Measurements from ENCODE around the gene FAM174B. TPM values are rescaled to one million over a fixed set of nuclear protein-coding genes. Genes with fewer than 3 reads are reported as not detected.

Gene FAM174B
- total and polyA plus RNA-seq, 10 of the 15 experiments (the other 5 are each of a cell fraction or from before 2014, with no cell fraction given): 0.71 to 15.9 (median 4.2) TPM

DNA sequence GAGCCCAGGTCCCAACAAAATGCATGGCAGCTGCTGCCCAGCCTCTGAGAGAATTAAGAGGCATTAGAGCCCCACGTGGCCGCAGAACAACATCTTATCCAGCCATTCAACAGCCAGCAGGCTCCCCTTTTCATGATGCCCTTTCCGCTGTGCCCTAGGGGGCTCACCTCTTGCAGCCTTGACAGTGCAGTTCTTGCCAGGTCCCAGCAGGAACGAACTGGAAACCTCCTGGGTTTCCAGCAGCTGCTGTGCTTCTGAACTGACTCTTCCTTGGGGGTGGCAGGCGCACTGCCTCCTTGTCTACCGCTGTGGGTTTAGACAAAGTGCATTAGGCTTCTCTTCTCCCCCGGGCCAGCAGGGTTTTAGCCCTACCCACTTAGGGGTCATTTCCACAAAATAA, 85.2 kb downstream of the FAM174B start (continued):
- TF ChIP-seq, protein P1, sequence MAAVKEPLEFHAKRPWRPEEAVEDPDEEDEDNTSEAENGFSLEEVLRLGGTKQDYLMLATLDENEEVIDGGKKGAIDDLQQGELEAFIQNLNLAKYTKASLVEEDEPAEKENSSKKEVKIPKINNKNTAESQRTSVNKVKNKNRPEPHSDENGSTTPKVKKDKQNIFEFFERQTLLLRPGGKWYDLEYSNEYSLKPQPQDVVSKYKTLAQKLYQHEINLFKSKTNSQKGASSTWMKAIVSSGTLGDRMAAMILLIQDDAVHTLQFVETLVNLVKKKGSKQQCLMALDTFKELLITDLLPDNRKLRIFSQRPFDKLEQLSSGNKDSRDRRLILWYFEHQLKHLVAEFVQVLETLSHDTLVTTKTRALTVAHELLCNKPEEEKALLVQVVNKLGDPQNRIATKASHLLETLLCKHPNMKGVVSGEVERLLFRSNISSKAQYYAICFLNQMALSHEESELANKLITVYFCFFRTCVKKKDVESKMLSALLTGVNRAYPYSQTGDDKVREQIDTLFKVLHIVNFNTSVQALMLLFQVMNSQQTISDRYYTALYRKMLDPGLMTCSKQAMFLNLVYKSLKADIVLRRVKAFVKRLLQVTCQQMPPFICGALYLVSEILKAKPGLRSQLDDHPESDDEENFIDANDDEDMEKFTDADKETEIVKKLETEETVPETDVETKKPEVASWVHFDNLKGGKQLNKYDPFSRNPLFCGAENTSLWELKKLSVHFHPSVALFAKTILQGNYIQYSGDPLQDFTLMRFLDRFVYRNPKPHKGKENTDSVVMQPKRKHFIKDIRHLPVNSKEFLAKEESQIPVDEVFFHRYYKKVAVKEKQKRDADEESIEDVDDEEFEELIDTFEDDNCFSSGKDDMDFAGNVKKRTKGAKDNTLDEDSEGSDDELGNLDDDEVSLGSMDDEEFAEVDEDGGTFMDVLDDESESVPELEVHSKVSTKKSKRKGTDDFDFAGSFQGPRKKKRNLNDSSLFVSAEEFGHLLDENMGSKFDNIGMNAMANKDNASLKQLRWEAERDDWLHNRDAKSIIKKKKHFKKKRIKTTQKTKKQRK (IDR thresholded peaks at IDR 0.05; ENCODE audit: low read depth, low read length): no peak
- no peak for TF ChIP-seq DPF2 (IDR thresholded peaks at IDR 0.05)
- TF ChIP-seq, protein P2, sequence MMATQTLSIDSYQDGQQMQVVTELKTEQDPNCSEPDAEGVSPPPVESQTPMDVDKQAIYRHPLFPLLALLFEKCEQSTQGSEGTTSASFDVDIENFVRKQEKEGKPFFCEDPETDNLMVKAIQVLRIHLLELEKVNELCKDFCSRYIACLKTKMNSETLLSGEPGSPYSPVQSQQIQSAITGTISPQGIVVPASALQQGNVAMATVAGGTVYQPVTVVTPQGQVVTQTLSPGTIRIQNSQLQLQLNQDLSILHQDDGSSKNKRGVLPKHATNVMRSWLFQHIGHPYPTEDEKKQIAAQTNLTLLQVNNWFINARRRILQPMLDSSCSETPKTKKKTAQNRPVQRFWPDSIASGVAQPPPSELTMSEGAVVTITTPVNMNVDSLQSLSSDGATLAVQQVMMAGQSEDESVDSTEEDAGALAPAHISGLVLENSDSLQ (IDR thresholded peaks at IDR 0.05): no peak
- TF ChIP-seq, protein P3, sequence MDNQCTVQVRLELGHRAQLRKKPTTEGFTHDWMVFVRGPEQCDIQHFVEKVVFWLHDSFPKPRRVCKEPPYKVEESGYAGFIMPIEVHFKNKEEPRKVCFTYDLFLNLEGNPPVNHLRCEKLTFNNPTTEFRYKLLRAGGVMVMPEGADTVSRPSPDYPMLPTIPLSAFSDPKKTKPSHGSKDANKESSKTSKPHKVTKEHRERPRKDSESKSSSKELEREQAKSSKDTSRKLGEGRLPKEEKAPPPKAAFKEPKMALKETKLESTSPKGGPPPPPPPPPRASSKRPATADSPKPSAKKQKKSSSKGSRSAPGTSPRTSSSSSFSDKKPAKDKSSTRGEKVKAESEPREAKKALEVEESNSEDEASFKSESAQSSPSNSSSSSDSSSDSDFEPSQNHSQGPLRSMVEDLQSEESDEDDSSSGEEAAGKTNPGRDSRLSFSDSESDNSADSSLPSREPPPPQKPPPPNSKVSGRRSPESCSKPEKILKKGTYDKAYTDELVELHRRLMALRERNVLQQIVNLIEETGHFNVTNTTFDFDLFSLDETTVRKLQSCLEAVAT (IDR thresholded peaks at IDR 0.05): no peak

DNA sequence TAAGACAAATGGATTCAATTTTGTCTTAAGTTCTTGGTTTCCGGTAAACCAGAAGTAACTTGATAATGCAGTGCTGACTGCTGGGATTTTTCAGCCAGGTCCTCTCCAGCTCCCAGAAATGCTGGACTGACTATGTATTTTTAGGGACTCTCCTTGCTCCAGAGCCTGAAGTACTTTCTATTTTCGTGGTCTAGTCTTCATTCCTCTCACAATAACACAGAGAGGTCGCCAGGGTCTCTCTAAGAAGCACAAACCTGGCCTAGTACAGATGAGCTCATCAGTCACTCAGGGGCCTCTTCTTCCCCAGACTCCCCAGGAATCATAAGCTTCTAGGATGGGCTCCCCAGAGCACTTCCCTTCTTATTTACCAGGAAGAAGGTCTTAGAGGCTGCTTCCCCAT, 85.8 kb downstream of the FAM174B start:
- no peak for FAIRE-seq
- POLR2A ChIA-PET: no interaction called here
- RAD21 ChIA-PET (ENCODE audit: unreplicated experiment): no interaction called here
- TF ChIP-seq RUNX3 (IDR thresholded peaks at IDR 0.05; ENCODE audit: low read length) (no peak), HDAC2 (IDR thresholded peaks at IDR 0.05) (no peak), LARP7 (IDR thresholded peaks at IDR 0.05) (no peak), BMI1 (IDR thresholded peaks at IDR 0.05; ENCODE audit: borderline replicate concordance) (no peak), CREB1 (IDR thresholded peaks at IDR 0.05; ENCODE audit: low read depth) (no peak), NFYA (IDR thresholded peaks at IDR 0.05; ENCODE audit: borderline replicate concordance, low read depth, low read length) (no peak), STAT1 (conservative IDR thresholded peaks at IDR 0.05) (no peak), SIN3A (IDR thresholded peaks at IDR 0.05; ENCODE audit: low read depth, low read length) (no peak)
- TF ChIP-seq, protein P2 (IDR thresholded peaks at IDR 0.05): no peak
- TF ChIP-seq, protein P4, sequence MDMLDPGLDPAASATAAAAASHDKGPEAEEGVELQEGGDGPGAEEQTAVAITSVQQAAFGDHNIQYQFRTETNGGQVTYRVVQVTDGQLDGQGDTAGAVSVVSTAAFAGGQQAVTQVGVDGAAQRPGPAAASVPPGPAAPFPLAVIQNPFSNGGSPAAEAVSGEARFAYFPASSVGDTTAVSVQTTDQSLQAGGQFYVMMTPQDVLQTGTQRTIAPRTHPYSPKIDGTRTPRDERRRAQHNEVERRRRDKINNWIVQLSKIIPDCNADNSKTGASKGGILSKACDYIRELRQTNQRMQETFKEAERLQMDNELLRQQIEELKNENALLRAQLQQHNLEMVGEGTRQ (IDR thresholded peaks at IDR 0.05; ENCODE audit: borderline replicate concordance, low read depth, low read length): no peak
- TF ChIP-seq, protein P3 (IDR thresholded peaks at IDR 0.05): no peak

More for the DNA sequence above, 85.8 kb downstream of the FAM174B start:
- no peaks in the 10 kb centered on the region; the same call in 2 of the 3 replicates for H3K9me3 ChIP-seq (replicated peaks; ENCODE audit: control insufficient read depth, insufficient read depth, low read length)
- H3K27me3 ChIP-seq (replicated peaks in 1 of 2; ENCODE audit: control insufficient read depth in 2 of 2, insufficient read depth in 2 of 2, low read length in 1 of 2): peaks cover 0 to 5% of the 10 kb centered on the region in 2 experiments; a peak in 2 of 4 replicates
- H3K36me3 ChIP-seq (ENCODE audit: control insufficient read depth in 2 of 2, insufficient read depth in 2 of 2, low read length in 1 of 2): no peaks in the 10 kb centered on the region
- no peak overlapping the region for H3K4me2 ChIP-seq (ENCODE audit: control insufficient read depth, insufficient read depth)
- H3K4me3 ChIP-seq: no peak overlapping the region
- SMC1A ChIA-PET (ENCODE audit: uncharacterized antibody, unreplicated experiment): no interaction called here
- H3K9ac ChIP-seq (ENCODE audit: control insufficient read depth, insufficient read depth, low read length): no peak overlapping the region
- H4K20me1 ChIP-seq (ENCODE audit: control insufficient read depth, insufficient read depth): no peaks in the 10 kb centered on the region
- ATAC-seq (no peak), DNase-seq (ENCODE audit: low read depth, low spot score) (no peak)
- WGBS (ENCODE audit: insufficient coverage, insufficient replicate concordance, low lambda C conversion rate, missing lambda C conversion rate): 33% methylated on average over 3 of the region's 3 CpGs
- no TSS peak for BruUV-seq (replicated peaks)
- intact Hi-C loops (cut with micrococcal nuclease; ENCODE audit: unreplicated experiment) (no loop called here), in situ Hi-C loops (cut with MboI) (no loop called here)
- no peaks in the 10 kb centered on the region for H3K4me1 ChIP-seq (ENCODE audit: control insufficient read depth, insufficient read depth, low read length)
- no peak overlapping the region for H2AFZ ChIP-seq (ENCODE audit: control insufficient read depth, low read depth, low read length)
- no peak overlapping the region for H3K27ac ChIP-seq (ENCODE audit: control insufficient read depth, insufficient read depth)
- CTCF ChIA-PET: interaction anchor here (1.0 kb wide), 1 partner anchor 111 kb away, joined by 3 read pairs; no protein-coding TSS in a partner anchor
- no peaks in the 10 kb centered on the region for H3K79me2 ChIP-seq (ENCODE audit: control insufficient read depth, insufficient read depth, low read length)
